PFSK-1 (cell line): ENCODE results near the gene TCEAL2.

Experiments used
- FOXP2 ChIP-seq: optimal IDR thresholded peaks from 2 replicates; pipeline ENCODE3; 2011; ENCODE audit warnings: borderline replicate concordance, control low read depth, inconsistent platforms; ENCODE audit not compliant: insufficient read depth; ENCODE audit errors: extremely low read length, extremely low read depth
- POLR2AphosphoS5 ChIP-seq: IDR thresholded peaks from 2 replicates; pipeline ENCODE4 v1.6.1; 2012; ENCODE audit warnings: low read depth, mild to moderate bottlenecking, control low read depth, low read length, moderate library complexity
- REST ChIP-seq, 2 experiments: IDR thresholded peaks; 2 replicates each; pipeline versions ENCODE4 v1.6.1 to v1.8.0; 2011 to 2012; ENCODE audit warnings: low read depth in 2 of 2, low read length in 2 of 2, control low read depth in 1 of 2, inconsistent platforms in 1 of 2, mild to moderate bottlenecking in 1 of 2, moderate library complexity in 1 of 2; ENCODE audit not compliant: insufficient read depth in 1 of 2
- SIN3A ChIP-seq: IDR thresholded peaks from 2 replicates; pipeline ENCODE4 v1.6.1; 2012; ENCODE audit warnings: mild to moderate bottlenecking, low read length, moderate library complexity, borderline replicate concordance; ENCODE audit not compliant: insufficient read depth
- TAF1 ChIP-seq: IDR thresholded peaks from 2 replicates; pipeline ENCODE4 v1.6.1; 2012; ENCODE audit warnings: low read length, control low read depth, borderline replicate concordance; ENCODE audit not compliant: insufficient read depth

TCEAL2 gene

GRCh38 chrX:102154900-102155805 lies 29.7 kb downstream of the TCEAL2 start:
- TF ChIP-seq SIN3A = no peak
- no peak for TF ChIP-seq FOXP2
- no peak for TF ChIP-seq TAF1
- TF ChIP-seq REST (IDR thresholded peaks at IDR 0.05; ENCODE audit: insufficient read depth in 1 of 2, low read depth in 2 of 2, low read length in 2 of 2) = no peak

GRCh38 chrX:102155806-102156179 lies 30.3 kb downstream of the TCEAL2 start, which contains the start of gene BEX5:
Gene BEX5, minus strand, starts transcription at chrX:102155977. Its CDS starts 1,712 bp downstream, at chrX:102154265.
- TF ChIP-seq FOXP2 = no peak
- TF ChIP-seq TAF1 = no peak
- no peak for TF ChIP-seq REST (IDR thresholded peaks at IDR 0.05; ENCODE audit: insufficient read depth in 1 of 2, low read depth in 2 of 2, low read length in 2 of 2)
- no peak for TF ChIP-seq SIN3A
- no peak for TF ChIP-seq POLR2AphosphoS5
